GM23338 (cell line): ENCODE measurements around the gene WFS1. TPM values are rescaled to one million over a fixed set of nuclear protein-coding genes. Genes with fewer than 3 reads are reported as not detected.

ENCODE experiments used
- ATAC-seq: fragments of 200-7000 bp; cut with Tn5 transposase; 3 replicates; pipeline ENCODE4 v1.9.1; 2020
- DNase-seq: peaks from one replicate; pipeline ENCODE4 v3.0.0-alpha.2; 2015; ENCODE audit warnings: low spot score
- H2AFZ ChIP-seq: fragments of 200-600 bp; sonication (generic); 2 replicates; pipeline ENCODE4 v1.8.0; 2016; ENCODE audit warnings: antibody characterized with exemption, mild to moderate bottlenecking, moderate library complexity
- H3F3A ChIP-seq: fragments of 200-600 bp; sonication (generic); replicated peaks from 2 replicates; pipeline ENCODE4 v1.8.0; 2017; ENCODE audit warnings: antibody characterized with exemption, mixed run types, low read depth
- H3K27ac ChIP-seq: fragments of 200-600 bp; sonication (generic); 2 replicates; pipeline ENCODE4 v1.6.1; 2016; ENCODE audit warnings: low read depth
- H3K27me3 ChIP-seq: fragments of 200-600 bp; sonication (generic); 2 replicates; pipeline ENCODE4 v1.8.0; 2016; ENCODE audit warnings: mild to moderate bottlenecking, mixed run types, moderate library complexity; ENCODE audit not compliant: insufficient read depth
- H3K36me3 ChIP-seq: fragments of 200-600 bp; sonication (generic); 2 replicates; pipeline ENCODE4 v1.8.0; 2016; ENCODE audit warnings: mild to moderate bottlenecking; ENCODE audit not compliant: insufficient read depth
- H3K4me1 ChIP-seq: fragments of 200-600 bp; sonication (generic); 2 replicates; pipeline ENCODE4 v1.8.0; 2016; ENCODE audit warnings: mild to moderate bottlenecking, moderate library complexity; ENCODE audit not compliant: insufficient read depth
- H3K4me2 ChIP-seq: fragments of 200-600 bp; sonication (generic); 2 replicates; pipeline ENCODE4 v1.7.1; 2017; ENCODE audit warnings: mixed run types
- H3K4me3 ChIP-seq: fragments of 200-600 bp; sonication (generic); 2 replicates; pipeline ENCODE4 v1.6.1; 2016; ENCODE audit warnings: mixed run types
- H3K79me2 ChIP-seq: fragments of 200-600 bp; sonication (generic); replicated peaks from 2 replicates; pipeline ENCODE4 v1.8.0; 2017; ENCODE audit warnings: mild to moderate bottlenecking; ENCODE audit not compliant: insufficient read depth
- H3K9me2 ChIP-seq: fragments of 200-600 bp; sonication (generic); 2 replicates; pipeline ENCODE4 v1.8.0; 2017; ENCODE audit not compliant: insufficient read depth
- H4K20me1 ChIP-seq: fragments of 200-600 bp; sonication (generic); replicated peaks from 2 replicates; pipeline ENCODE4 v1.8.0; 2017; ENCODE audit warnings: mild to moderate bottlenecking; ENCODE audit not compliant: insufficient read depth
- H3K27ac Mint-ChIP-seq: 2 replicates; pipeline ENCODE4 v1.8.0; 2020; ENCODE audit warnings: inconsistent platforms, mild to moderate bottlenecking, moderate library complexity, mixed read lengths
- H3K27me3 Mint-ChIP-seq: 3 replicates; pipeline ENCODE4 v1.8.0; 2022; ENCODE audit warnings: low read depth, mild to moderate bottlenecking, moderate library complexity, mixed read lengths, inconsistent platforms; ENCODE audit not compliant: insufficient read depth, poor library complexity
- H3K36me3 Mint-ChIP-seq: 3 replicates; pipeline ENCODE4 v1.8.0; 2021; ENCODE audit warnings: low read depth, mild to moderate bottlenecking, inconsistent platforms, moderate library complexity, mixed read lengths
- H3K4me1 Mint-ChIP-seq: 3 replicates; pipeline ENCODE4 v1.8.0; 2020; ENCODE audit warnings: mild to moderate bottlenecking, inconsistent platforms, mixed read lengths
- H3K4me3 Mint-ChIP-seq: 3 replicates; pipeline ENCODE4 v1.8.0; 2021; ENCODE audit warnings: moderate library complexity, mild to moderate bottlenecking, inconsistent platforms, mixed read lengths
- H3K9me3 Mint-ChIP-seq: 3 replicates; pipeline ENCODE4 v1.8.0; 2020; ENCODE audit warnings: moderate library complexity, mild to moderate bottlenecking, inconsistent platforms, mixed read lengths
- EZH2 ChIP-seq: fragments of 200-600 bp; sonication (generic); IDR thresholded peaks from one replicate; pipeline ENCODE4 v1.8.0; 2017; ENCODE audit warnings: antibody characterized with exemption, mild to moderate bottlenecking, low read depth; ENCODE audit not compliant: unreplicated experiment
- EZH2phosphoT487 ChIP-seq: fragments of 200-600 bp; sonication (generic); IDR thresholded peaks from one replicate; pipeline ENCODE4 v1.8.1; 2018; ENCODE audit warnings: antibody characterized with exemption; ENCODE audit not compliant: unreplicated experiment
- NANOG ChIP-seq: IDR thresholded peaks from 2 replicates; pipeline ENCODE4 v1.6.1; 2016; ENCODE audit warnings: antibody characterized with exemption, borderline replicate concordance
- POLR2AphosphoS5 ChIP-seq: IDR thresholded peaks from 2 replicates; pipeline ENCODE4 v1.6.1; 2016; ENCODE audit warnings: antibody characterized with exemption, low read depth
- STAT1 ChIP-seq: IDR thresholded peaks from one replicate; pipeline ENCODE4 v1.6.1; 2016; ENCODE audit warnings: antibody characterized with exemption; ENCODE audit not compliant: unreplicated experiment
- ZNF331 ChIP-seq: fragments of 250-450 bp; sonication (Bioruptor Pico); IDR thresholded peaks from 2 replicates; pipeline ENCODE4 v1.5.0; 2020; ENCODE audit warnings: low read depth, mild to moderate bottlenecking, moderate library complexity
- polyA plus RNA-seq: library from polyadenylated mRNA; unstranded; fragments of >200 nt; fragmentation: Nextera tagmentation; extraction: Ambion mirVana; gene quantifications from 2 replicates; pipeline ENCODE4 v1.2.1, GENCODE V29; 2016
- total RNA-seq: library from RNA; depleted of rRNA; stranded (reverse); fragments of >200 nt; shearing (Covaris generic); gene quantifications from 2 replicates; pipeline ENCODE4 v1.2.3, GENCODE V29; 2014
- TF ChIP-seq, protein P1 (sequence below): IDR thresholded peaks from one replicate; pipeline ENCODE4 v1.6.1; 2018; ENCODE audit warnings: antibody characterized with exemption; ENCODE audit not compliant: unreplicated experiment
- TF ChIP-seq, protein P2 (sequence below): fragments of 250-450 bp; sonication (Bioruptor Pico); IDR thresholded peaks from 2 replicates; pipeline ENCODE4 v1.5.0; 2020; ENCODE audit warnings: mild to moderate bottlenecking, moderate library complexity
- TF ChIP-seq, protein P3 (sequence below), 2 experiments: fragments of 200-600 bp in 1 of 2; sonication (generic) in 1 of 2; conservative IDR thresholded peaks; 2 replicates each; pipeline versions ENCODE4 v1.5.1 to v1.6.1; 2016 to 2017; ENCODE audit warnings: antibody characterized with exemption in 2 of 2, low read depth in 2 of 2, mild to moderate bottlenecking in 2 of 2, moderate library complexity in 1 of 2
- TF ChIP-seq, protein P4 (sequence below): IDR thresholded peaks from 2 replicates; pipeline ENCODE4 v1.6.1; 2016; ENCODE audit warnings: antibody characterized with exemption

Gene WFS1
- total and polyA plus RNA-seq, 2 experiments from 2014 or later = 24.7 to 45.4 TPM

DNA sequence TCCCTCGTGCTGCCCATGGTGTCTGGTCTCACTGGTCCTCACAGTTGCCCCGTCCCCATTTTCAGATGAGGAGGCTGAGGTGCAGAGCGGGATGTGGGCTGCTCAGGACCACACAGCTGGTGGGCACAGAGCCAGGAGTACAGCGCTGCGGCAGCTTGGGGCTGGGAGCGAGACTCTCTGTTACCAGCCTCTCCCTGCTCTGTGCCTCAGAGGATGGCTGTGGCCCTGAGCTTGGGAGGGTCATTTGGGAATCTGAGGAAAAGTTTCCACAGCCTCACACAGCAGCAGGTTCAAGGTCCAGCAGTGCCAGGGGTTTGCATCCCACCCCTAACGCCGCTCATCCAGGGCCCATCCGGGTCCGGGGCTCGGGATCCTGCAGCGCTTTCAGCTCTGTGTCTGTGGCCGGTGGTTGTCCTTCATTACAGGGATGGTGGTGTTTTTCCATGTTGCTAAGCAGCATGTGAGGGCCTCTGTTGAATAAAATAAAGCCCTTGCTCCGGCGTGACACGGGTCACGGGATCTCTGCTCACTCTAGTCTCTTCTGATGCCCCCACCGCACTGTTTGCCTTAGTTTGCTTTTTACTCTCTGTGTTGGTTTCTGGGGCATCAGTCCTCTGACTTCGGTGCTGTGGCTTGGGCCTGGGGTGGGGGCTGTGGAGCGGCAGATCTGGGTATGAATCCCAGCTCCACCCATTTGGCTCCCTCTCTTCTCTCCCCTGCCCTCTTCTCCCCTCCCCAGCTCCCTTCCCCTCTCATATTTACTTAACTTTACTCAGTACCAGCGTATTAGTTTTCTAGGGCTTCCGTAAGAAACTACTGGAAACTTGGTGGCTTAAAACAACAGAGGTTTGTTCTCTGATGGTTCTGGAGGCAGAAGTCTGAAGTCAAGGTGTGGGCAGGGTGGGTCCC, 6.5 kb downstream of the WFS1 start (continued):
- TF ChIP-seq, protein P1, sequence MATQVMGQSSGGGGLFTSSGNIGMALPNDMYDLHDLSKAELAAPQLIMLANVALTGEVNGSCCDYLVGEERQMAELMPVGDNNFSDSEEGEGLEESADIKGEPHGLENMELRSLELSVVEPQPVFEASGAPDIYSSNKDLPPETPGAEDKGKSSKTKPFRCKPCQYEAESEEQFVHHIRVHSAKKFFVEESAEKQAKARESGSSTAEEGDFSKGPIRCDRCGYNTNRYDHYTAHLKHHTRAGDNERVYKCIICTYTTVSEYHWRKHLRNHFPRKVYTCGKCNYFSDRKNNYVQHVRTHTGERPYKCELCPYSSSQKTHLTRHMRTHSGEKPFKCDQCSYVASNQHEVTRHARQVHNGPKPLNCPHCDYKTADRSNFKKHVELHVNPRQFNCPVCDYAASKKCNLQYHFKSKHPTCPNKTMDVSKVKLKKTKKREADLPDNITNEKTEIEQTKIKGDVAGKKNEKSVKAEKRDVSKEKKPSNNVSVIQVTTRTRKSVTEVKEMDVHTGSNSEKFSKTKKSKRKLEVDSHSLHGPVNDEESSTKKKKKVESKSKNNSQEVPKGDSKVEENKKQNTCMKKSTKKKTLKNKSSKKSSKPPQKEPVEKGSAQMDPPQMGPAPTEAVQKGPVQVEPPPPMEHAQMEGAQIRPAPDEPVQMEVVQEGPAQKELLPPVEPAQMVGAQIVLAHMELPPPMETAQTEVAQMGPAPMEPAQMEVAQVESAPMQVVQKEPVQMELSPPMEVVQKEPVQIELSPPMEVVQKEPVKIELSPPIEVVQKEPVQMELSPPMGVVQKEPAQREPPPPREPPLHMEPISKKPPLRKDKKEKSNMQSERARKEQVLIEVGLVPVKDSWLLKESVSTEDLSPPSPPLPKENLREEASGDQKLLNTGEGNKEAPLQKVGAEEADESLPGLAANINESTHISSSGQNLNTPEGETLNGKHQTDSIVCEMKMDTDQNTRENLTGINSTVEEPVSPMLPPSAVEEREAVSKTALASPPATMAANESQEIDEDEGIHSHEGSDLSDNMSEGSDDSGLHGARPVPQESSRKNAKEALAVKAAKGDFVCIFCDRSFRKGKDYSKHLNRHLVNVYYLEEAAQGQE = no peak
- no peak for TF ChIP-seq STAT1

DNA sequence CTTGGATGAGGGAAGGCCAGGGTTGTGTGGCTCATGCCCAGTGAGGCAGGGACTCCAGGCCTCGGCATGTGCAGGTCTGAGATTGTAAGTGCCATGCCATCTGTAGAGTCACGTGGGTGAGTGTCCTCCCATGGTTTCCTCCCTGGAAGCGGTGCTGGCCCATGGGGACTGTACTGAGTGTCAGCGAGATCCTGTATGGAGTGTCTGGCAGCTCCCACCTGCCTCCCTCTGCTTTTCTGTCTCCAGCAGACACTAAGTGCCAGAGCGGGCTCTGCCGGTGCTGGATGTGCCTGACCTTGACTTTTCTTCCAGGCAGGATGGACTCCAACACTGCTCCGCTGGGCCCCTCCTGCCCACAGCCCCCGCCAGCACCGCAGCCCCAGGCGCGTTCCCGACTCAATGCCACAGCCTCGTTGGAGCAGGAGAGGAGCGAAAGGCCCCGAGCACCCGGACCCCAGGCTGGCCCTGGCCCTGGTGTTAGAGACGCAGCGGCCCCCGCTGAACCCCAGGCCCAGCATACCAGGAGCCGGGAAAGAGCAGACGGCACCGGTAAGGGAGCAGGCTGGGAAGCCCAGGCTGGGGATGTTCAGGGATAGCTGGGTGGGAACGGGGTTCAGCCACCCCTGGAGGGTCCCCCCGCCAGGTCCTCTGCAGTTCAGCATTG, 7.6 kb downstream of the WFS1 start:
- no peaks in the 10 kb centered on the region for H3K36me3 Mint-ChIP-seq
- Histone ChIP-seq H4K20me1 (0 out of 2 replicates have a peak, but pooled peaks cover 3% of the 10 kb centered on the region), H3K27ac (no peak overlapping the region), H3K36me3 (no peaks in the 10 kb centered on the region), H3K4me1 (peaks cover 11% of the 10 kb centered on the region; the same call in 1 of the 2 replicates), H3K4me3 (no peak overlapping the region), H3F3A (no peaks in the 10 kb centered on the region), H2AFZ (no peak overlapping the region), H3K9me2 (no peaks in the 10 kb centered on the region), H3K4me2 (no peak overlapping the region), H3K27me3 (no peaks in the 10 kb centered on the region), H3K79me2 (peaks cover 25% of the 10 kb centered on the region)
- H3K9me3 Mint-ChIP-seq = no peaks in the 10 kb centered on the region; the same call in 2 of the 3 replicates
- H3K27ac Mint-ChIP-seq = peak overlapping the region; percentile 71; the same call in 1 of the 2 replicates
- no peak overlapping the region for H3K4me3 Mint-ChIP-seq
- no peak for DNase-seq
- ATAC-seq = no peak
- peaks cover 18% of the 10 kb centered on the region for H3K4me1 Mint-ChIP-seq
- H3K27me3 Mint-ChIP-seq = peaks cover 9% of the 10 kb centered on the region
- TF ChIP-seq NANOG = no peak
- TF ChIP-seq, protein P2, sequence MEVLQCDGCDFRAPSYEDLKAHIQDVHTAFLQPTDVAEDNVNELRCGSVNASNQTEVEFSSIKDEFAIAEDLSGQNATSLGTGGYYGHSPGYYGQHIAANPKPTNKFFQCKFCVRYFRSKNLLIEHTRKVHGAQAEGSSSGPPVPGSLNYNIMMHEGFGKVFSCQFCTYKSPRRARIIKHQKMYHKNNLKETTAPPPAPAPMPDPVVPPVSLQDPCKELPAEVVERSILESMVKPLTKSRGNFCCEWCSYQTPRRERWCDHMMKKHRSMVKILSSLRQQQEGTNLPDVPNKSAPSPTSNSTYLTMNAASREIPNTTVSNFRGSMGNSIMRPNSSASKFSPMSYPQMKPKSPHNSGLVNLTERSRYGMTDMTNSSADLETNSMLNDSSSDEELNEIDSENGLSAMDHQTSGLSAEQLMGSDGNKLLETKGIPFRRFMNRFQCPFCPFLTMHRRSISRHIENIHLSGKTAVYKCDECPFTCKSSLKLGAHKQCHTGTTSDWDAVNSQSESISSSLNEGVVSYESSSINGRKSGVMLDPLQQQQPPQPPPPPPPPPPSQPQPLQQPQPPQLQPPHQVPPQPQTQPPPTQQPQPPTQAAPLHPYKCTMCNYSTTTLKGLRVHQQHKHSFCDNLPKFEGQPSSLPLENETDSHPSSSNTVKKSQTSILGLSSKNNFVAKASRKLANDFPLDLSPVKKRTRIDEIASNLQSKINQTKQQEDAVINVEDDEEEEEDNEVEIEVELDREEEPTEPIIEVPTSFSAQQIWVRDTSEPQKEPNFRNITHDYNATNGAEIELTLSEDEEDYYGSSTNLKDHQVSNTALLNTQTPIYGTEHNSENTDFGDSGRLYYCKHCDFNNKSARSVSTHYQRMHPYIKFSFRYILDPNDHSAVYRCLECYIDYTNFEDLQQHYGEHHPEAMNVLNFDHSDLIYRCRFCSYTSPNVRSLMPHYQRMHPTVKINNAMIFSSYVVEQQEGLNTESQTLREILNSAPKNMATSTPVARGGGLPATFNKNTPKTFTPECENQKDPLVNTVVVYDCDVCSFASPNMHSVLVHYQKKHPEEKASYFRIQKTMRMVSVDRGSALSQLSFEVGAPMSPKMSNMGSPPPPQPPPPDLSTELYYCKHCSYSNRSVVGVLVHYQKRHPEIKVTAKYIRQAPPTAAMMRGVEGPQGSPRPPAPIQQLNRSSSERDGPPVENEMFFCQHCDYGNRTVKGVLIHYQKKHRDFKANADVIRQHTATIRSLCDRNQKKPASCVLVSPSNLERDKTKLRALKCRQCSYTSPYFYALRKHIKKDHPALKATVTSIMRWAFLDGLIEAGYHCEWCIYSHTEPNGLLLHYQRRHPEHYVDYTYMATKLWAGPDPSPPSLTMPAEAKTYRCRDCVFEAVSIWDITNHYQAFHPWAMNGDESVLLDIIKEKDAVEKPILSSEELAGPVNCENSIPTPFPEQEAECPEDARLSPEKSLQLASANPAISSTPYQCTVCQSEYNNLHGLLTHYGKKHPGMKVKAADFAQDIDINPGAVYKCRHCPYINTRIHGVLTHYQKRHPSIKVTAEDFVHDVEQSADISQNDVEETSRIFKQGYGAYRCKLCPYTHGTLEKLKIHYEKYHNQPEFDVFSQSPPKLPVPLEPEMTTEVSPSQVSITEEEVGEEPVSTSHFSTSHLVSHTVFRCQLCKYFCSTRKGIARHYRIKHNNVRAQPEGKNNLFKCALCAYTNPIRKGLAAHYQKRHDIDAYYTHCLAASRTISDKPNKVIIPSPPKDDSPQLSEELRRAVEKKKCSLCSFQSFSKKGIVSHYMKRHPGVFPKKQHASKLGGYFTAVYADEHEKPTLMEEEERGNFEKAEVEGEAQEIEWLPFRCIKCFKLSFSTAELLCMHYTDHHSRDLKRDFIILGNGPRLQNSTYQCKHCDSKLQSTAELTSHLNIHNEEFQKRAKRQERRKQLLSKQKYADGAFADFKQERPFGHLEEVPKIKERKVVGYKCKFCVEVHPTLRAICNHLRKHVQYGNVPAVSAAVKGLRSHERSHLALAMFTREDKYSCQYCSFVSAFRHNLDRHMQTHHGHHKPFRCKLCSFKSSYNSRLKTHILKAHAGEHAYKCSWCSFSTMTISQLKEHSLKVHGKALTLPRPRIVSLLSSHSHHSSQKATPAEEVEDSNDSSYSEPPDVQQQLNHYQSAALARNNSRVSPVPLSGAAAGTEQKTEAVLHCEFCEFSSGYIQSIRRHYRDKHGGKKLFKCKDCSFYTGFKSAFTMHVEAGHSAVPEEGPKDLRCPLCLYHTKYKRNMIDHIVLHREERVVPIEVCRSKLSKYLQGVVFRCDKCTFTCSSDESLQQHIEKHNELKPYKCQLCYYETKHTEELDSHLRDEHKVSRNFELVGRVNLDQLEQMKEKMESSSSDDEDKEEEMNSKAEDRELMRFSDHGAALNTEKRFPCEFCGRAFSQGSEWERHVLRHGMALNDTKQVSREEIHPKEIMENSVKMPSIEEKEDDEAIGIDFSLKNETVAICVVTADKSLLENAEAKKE (CRISPR knock-in tag) = no peak
- no peak for TF ChIP-seq ZNF331 (CRISPR knock-in tag)
- no peak for TF ChIP-seq EZH2
- TF ChIP-seq, protein P3, sequence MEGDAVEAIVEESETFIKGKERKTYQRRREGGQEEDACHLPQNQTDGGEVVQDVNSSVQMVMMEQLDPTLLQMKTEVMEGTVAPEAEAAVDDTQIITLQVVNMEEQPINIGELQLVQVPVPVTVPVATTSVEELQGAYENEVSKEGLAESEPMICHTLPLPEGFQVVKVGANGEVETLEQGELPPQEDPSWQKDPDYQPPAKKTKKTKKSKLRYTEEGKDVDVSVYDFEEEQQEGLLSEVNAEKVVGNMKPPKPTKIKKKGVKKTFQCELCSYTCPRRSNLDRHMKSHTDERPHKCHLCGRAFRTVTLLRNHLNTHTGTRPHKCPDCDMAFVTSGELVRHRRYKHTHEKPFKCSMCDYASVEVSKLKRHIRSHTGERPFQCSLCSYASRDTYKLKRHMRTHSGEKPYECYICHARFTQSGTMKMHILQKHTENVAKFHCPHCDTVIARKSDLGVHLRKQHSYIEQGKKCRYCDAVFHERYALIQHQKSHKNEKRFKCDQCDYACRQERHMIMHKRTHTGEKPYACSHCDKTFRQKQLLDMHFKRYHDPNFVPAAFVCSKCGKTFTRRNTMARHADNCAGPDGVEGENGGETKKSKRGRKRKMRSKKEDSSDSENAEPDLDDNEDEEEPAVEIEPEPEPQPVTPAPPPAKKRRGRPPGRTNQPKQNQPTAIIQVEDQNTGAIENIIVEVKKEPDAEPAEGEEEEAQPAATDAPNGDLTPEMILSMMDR (conservative IDR thresholded peaks at IDR 0.05; ENCODE audit: low read depth in 2 of 2) = no peak
- TF ChIP-seq POLR2AphosphoS5 = no peak
- TF ChIP-seq, protein P4, sequence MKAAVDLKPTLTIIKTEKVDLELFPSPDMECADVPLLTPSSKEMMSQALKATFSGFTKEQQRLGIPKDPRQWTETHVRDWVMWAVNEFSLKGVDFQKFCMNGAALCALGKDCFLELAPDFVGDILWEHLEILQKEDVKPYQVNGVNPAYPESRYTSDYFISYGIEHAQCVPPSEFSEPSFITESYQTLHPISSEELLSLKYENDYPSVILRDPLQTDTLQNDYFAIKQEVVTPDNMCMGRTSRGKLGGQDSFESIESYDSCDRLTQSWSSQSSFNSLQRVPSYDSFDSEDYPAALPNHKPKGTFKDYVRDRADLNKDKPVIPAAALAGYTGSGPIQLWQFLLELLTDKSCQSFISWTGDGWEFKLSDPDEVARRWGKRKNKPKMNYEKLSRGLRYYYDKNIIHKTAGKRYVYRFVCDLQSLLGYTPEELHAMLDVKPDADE = no peak
- no peak for TF ChIP-seq EZH2phosphoT487
- TF ChIP-seq STAT1 = no peak
